Hepatocyte (in vitro differentiated cells): ENCODE data around the gene HOXB1. TPM values are rescaled to one million over a fixed set of nuclear protein-coding genes. Genes with fewer than 3 reads are reported as not detected.

Source experiments
- DNase-seq: peaks from one replicate; pipeline ENCODE4 v3.0.0-alpha.2; 2016; ENCODE audit warnings: low spot score
- H2AFZ ChIP-seq: fragments of 200-600 bp; sonication (generic); 2 replicates; pipeline ENCODE4 v1.6.0; 2016; ENCODE audit warnings: antibody characterized with exemption, mild to moderate bottlenecking
- H3K27ac ChIP-seq: fragments of 200-600 bp; sonication (generic); 2 replicates; pipeline ENCODE4 v1.5.1; 2016; ENCODE audit warnings: mild to moderate bottlenecking
- H3K27me3 ChIP-seq: fragments of 200-600 bp; sonication (generic); 2 replicates; pipeline ENCODE4 v1.6.1; 2016
- H3K36me3 ChIP-seq: fragments of 200-600 bp; sonication (generic); replicated peaks from 2 replicates; pipeline ENCODE4 v1.5.1; 2016; ENCODE audit warnings: low read depth; ENCODE audit not compliant: insufficient read depth
- H3K4me1 ChIP-seq: fragments of 200-600 bp; sonication (generic); 2 replicates; pipeline ENCODE4 v1.5.1; 2016; ENCODE audit warnings: mild to moderate bottlenecking, moderate library complexity; ENCODE audit not compliant: insufficient read depth
- H3K4me2 ChIP-seq: fragments of 200-600 bp; sonication (generic); 2 replicates; pipeline ENCODE4 v1.6.0; 2016
- H3K4me3 ChIP-seq: fragments of 200-600 bp; sonication (generic); 2 replicates; pipeline ENCODE4 v1.5.1; 2016; ENCODE audit warnings: mild to moderate bottlenecking
- H3K79me2 ChIP-seq: fragments of 200-600 bp; sonication (generic); 2 replicates; pipeline ENCODE4 v1.6.0; 2017; ENCODE audit warnings: mild to moderate bottlenecking
- H3K9me2 ChIP-seq: fragments of 200-600 bp; sonication (generic); replicated peaks from 2 replicates; pipeline ENCODE4 v1.6.0; 2017; ENCODE audit warnings: mild to moderate bottlenecking; ENCODE audit not compliant: insufficient read depth
- H3K9me3 ChIP-seq: fragments of 200-600 bp; sonication (generic); 2 replicates; pipeline ENCODE4 v1.5.1; 2016; ENCODE audit warnings: low read depth, mild to moderate bottlenecking
- H4K20me1 ChIP-seq: fragments of 200-600 bp; sonication (generic); 2 replicates; pipeline ENCODE4 v1.6.0; 2016; ENCODE audit warnings: mild to moderate bottlenecking; ENCODE audit not compliant: insufficient read depth, poor library complexity, severe bottlenecking
- EZH2 ChIP-seq: fragments of 200-600 bp; sonication (generic); IDR thresholded peaks from 2 replicates; pipeline ENCODE4 v1.6.1; 2016; ENCODE audit warnings: antibody characterized with exemption, mild to moderate bottlenecking, borderline replicate concordance
- EZH2phosphoT487 ChIP-seq: fragments of 200-600 bp; sonication (generic); IDR thresholded peaks from one replicate; pipeline ENCODE4 v1.6.1; 2018; ENCODE audit warnings: antibody characterized with exemption, mild to moderate bottlenecking, low read depth, moderate library complexity; ENCODE audit not compliant: unreplicated experiment, severe bottlenecking
- WGBS: methylation state at CpG from one replicate; pipeline ENCODE4 v1.1.6; 2016; ENCODE audit warnings: low lambda C conversion rate; ENCODE audit errors: missing lambda C conversion rate; 5-methylcytosine and 5-hydroxymethylcytosine counted together
- polyA plus RNA-seq: library from polyadenylated mRNA; unstranded; fragments of >200 nt; fragmentation: Nextera tagmentation; extraction: Ambion mirVana; gene quantifications from 2 replicates; pipeline ENCODE4 v1.2.1, GENCODE V29; 2016
- total RNA-seq: library from RNA; depleted of rRNA; stranded (reverse); fragments of >200 nt; gene quantifications from 2 replicates; pipeline ENCODE4 v1.2.3, GENCODE V29; 2014
- TF ChIP-seq, protein P1 (sequence below): fragments of 200-600 bp; sonication (generic); IDR thresholded peaks from 2 replicates; pipeline ENCODE4 v1.5.1; 2016; ENCODE audit warnings: antibody characterized with exemption, mild to moderate bottlenecking; ENCODE audit not compliant: poor library complexity

HOXB1 gene
- total RNA-seq = not detected in 2 replicates
- polyA plus RNA-seq = not detected in 2 replicates

- no peak within 1 kb of the TSS for H3K4me2 ChIP-seq
- H3K4me3 ChIP-seq = no peak within 1 kb of the TSS
- no peaks in the 10 kb centered on the region for H4K20me1 ChIP-seq
- no peak within 1 kb of the TSS for H3K27ac ChIP-seq
- no peaks in the 10 kb centered on the region for H3K36me3 ChIP-seq
- TF ChIP-seq EZH2 = no peak
- TF ChIP-seq, protein P1, sequence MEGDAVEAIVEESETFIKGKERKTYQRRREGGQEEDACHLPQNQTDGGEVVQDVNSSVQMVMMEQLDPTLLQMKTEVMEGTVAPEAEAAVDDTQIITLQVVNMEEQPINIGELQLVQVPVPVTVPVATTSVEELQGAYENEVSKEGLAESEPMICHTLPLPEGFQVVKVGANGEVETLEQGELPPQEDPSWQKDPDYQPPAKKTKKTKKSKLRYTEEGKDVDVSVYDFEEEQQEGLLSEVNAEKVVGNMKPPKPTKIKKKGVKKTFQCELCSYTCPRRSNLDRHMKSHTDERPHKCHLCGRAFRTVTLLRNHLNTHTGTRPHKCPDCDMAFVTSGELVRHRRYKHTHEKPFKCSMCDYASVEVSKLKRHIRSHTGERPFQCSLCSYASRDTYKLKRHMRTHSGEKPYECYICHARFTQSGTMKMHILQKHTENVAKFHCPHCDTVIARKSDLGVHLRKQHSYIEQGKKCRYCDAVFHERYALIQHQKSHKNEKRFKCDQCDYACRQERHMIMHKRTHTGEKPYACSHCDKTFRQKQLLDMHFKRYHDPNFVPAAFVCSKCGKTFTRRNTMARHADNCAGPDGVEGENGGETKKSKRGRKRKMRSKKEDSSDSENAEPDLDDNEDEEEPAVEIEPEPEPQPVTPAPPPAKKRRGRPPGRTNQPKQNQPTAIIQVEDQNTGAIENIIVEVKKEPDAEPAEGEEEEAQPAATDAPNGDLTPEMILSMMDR = no peak
- no peak for TF ChIP-seq EZH2phosphoT487
- no peak within 1 kb of the TSS for H2AFZ ChIP-seq
- H3K9me2 ChIP-seq = no peaks in the 10 kb centered on the region
- 61% methylated on average over 11 of the region's 15 CpGs for WGBS
- no peak for DNase-seq
- H3K4me1 ChIP-seq = peaks cover 9% of the 10 kb centered on the region
- H3K27me3 ChIP-seq = peaks cover 80% of the 10 kb centered on the region
- H3K9me3 ChIP-seq = no peaks in the 10 kb centered on the region
- H3K79me2 ChIP-seq = no peaks in the 10 kb centered on the region
Observed at GRCh38 chr17:48530887-48531272, at the start of gene HOXB1. TSS of gene HOXB1 (minus strand) at chr17:48531011. CDS start at chr17:48530904, 107 bp downstream.

- 14% methylated on average over 26 of the region's 26 CpGs for WGBS
- peaks cover 25% of the 10 kb centered on the region for H3K79me2 ChIP-seq
- DNase-seq = no peak
- H3K4me2 ChIP-seq = peak overlapping the region; percentile 91
- H3K4me3 ChIP-seq = peak overlapping the region; percentile 5
- H3K9me3 ChIP-seq = no peaks in the 10 kb centered on the region
- TF ChIP-seq, protein P1 = no peak
- TF ChIP-seq EZH2phosphoT487 (peak; percentile 86), EZH2 (no peak)
- H3K27me3 ChIP-seq = peaks cover 88% of the 10 kb centered on the region
- H3K27ac ChIP-seq = peak overlapping the region; percentile 80
- no peaks in the 10 kb centered on the region for H3K36me3 ChIP-seq
- no peaks in the 10 kb centered on the region for H4K20me1 ChIP-seq
- no peak overlapping the region for H2AFZ ChIP-seq
- H3K9me2 ChIP-seq = no peaks in the 10 kb centered on the region
- peaks cover 18% of the 10 kb centered on the region for H3K4me1 ChIP-seq
Observed at GRCh38 chr17:48579760-48580554, 49.1 kb upstream of the HOXB1 start.

DNA sequence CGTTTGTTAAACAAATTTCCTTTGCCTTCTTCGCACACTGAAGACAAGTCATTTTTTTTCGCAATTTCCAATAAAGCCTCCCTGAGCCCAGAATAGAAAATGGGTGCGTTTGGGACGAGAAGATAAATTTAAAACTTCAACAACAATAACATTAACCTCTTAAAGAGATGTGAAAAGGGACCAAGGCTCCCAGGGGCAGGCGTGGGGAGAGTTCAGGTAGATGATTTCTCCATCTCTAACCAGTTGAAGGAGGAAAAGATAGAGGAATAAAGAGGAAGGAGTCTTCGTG, 48.6 kb upstream of the HOXB1 start:
- Histone ChIP-seq H3K36me3 (no peaks in the 10 kb centered on the region), H3K4me3 (no peak overlapping the region), H3K27ac (peak overlapping the region; percentile 80), H3K27me3 (peaks cover 92% of the 10 kb centered on the region), H3K79me2 (peaks cover 25% of the 10 kb centered on the region), H3K9me3 (no peaks in the 10 kb centered on the region), H3K4me1 (peaks cover 18% of the 10 kb centered on the region), H3K4me2 (peak overlapping the region; percentile 91), H2AFZ (no peak overlapping the region), H4K20me1 (no peaks in the 10 kb centered on the region), H3K9me2 (no peaks in the 10 kb centered on the region)
- TF ChIP-seq, protein P1 = no peak
- peak; percentile 15 for TF ChIP-seq EZH2
- no peak for TF ChIP-seq EZH2phosphoT487
- no peak for DNase-seq
- WGBS = 22% methylated on average over 7 of the region's 7 CpGs
